Left forelimb (tissue), 1 donor: ENCODE results near the gene MYLK4.

ENCODE experiments used
- DNase-seq: peaks from one replicate; pipeline ENCODE4 v3.0.0-alpha.2; 2018; ENCODE audit warnings: low spot score

Gene MYLK4

DNA sequence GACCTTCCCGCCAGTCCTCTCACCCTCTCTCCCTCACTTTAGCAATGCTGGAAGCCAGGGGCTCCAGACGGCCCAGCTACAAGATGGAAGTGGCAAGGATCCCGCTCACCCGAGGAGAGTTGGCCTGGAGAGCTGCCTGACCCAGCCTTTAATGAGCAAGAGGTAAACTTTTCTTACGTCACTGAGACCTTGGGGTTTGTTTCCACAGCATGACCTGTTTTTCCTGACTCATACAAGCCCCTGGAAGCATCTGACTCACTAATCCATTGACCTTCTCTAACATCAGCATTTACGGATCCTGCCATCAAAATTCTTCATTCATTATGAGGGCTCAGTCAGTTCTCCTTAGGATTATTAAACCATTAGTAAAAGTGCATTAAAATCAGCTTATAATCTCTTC lies 120.4 kb downstream of the MYLK4 start:
- DNase-seq = no peak

DNA sequence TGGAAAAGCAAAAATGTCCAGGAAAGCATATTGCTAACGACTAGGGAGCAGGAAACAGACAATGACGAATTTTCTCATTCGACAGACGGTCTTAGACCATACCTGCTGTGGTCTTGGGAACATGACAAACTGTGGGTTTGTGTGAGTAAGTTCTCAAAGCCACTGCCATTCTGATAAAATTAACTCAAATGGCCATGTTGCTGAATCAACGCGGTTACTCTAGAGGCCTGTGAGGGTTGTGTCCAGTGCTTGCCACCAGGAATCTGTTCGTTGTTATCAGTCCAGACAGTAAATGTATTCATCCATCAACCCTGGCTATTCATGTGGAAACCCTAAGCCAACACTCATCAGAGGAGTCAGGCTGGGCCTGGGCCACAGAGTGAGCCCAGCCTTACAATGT lies 124.3 kb downstream of the MYLK4 start:
- no peak for DNase-seq

DNA sequence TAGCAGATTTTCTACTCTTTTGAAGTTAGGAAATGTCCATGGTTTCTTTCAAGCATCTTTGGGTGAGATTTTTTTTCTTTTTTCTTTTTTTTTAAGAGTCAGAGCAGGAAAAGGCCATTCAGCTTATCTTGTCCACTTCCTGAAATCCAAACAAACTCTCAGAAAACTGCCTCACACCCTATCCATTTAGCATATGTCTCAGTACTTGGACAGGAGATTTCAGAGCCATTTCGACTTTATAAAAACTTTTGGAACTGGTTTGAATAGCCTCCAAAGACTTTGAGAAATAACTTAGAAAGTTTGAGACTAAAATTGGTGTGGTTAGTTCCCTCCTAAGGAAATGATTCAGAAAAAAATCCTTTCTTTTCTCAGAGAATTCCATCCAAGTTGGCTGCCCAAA lies 125.1 kb downstream of the MYLK4 start:
- DNase-seq = no peak

DNA sequence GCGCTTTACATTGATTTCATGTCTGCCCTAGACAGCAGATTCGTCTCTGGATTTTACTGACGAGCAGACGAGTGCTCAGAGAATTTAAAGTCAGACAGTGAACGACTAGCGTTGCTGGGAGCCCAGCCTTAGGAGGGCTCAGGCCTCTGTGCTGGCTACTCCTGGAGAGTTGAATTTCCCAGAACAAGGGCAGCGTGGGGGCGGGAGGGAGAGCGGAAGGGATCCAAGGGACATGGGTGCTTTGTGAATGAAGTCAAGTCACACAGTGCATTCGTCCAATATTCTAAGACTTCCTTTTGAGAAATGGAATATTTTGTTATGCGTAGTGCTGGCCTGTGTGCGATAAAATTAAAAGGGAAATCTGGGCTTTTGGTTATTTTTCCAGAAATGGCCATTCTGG lies 126.5 kb downstream of the MYLK4 start:
- DNase-seq = no peak

DNA sequence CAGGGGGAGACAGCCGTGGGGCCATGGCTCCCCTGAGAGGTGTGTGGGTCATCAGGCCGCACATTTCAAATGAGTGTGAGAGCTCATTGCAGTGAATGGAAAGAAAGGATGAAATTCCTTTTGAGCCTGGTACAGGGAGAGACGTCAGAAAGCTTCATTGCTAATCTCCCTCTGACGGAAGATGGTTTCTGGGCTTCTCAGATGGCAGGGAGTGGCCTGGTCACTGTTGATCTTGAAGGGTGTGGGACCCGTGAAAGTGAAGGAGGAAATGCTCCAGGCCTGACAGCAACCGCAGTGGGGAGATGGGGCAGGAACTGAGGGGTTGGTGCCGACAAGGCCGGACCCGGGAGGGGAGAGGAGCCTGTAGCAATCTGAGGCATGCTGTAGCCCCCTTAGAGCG lies 127.4 kb downstream of the MYLK4 start:
- DNase-seq = no peak

DNA sequence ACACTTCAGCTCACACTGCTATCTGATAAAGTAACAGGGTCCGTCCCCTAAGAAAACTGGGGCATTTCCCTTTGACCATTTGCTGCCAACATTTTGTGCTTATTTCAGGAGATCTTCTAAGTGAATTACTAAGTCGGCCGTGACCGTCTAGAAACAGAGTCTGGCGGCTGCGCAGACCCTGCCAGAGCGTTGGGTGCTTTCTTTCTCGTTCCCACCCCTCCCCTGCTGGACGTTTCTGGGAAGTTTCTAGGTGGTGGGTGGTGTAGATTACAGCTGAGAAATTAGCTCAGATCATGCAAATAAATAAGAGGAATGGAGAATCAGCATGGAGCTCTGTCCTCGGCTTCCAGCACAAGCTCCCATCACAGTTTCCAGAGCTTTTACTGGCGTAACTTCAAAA lies 128.1 kb downstream of the MYLK4 start:
- no peak for DNase-seq

DNA sequence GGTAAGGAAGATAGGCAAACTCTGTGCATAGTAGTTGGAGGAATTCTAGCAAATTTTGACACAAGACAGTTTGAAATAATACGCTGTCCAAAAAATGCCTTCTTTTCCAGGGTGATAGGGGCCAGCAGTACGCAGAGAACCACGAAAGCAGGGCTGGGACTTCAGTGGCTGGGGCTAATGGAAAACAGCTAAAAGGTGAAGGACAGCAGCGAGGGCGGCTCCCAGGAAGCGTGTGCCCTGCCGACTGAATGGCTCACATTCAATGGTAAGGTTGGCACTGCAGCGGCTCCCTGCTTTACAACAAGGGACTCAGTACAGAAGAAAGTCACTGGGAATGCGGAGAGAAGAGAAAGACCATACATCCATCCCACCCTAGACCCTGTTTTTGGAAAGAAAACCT lies 131.1 kb downstream of the MYLK4 start:
- DNase-seq = no peak

DNA sequence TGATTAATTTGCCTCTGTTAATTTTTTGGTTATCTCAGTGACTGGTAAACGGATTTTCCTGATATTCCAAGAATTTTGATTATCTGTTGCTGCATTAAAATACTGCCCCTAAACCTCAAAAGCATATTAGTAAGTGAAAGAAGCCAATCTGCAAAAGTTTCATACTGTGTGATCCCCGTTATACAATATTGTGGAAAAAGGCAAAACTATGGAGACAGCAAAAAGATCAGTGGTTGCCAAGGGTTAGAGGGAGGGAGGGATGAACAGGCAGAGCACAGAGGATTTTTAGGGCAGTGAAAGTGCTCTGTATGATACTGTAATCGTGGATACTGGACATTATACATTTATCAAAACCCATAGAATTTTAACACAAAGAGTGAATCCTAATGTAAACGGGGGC lies 133.0 kb downstream of the MYLK4 start:
- DNase-seq = no peak

DNA sequence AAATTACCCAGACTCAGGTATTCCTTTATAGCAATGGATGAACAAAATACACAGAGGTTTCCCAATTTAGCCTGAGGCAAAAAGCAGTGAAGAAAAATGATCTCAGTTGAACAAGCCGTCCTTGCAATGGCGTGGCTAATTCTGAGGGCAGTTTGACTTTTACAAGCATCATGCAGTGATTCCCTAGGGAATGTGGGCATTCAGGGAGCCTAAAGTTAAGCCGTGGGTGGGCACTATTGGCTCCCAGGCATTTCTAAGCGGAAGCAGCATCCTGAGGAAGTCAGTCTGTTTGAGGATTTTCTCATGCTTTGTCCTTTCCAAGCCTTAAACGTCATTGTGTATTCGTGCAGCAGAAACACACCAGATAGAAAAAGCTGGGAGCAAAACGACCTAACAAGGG lies 133.9 kb downstream of the MYLK4 start:
- DNase-seq = no peak

DNA sequence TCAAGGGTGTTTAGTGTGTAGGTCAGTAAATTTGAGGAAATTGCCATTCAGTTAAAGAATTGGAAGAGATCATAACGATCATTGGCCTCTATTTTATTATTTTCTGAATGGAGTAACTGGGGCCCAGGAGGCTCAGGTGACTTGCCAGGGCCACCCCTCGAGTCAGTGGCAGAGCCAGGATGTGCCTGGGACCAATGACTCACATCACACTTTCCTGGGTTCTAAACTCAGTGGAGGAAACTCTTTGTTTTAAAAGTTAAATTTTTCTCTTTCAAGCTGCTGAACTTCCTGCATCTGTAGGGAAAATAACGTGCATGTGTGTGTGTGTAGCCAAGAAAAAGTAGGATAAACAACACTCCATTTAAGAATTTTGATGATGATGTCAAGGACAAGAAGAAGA lies 135.5 kb downstream of the MYLK4 start:
- no peak for DNase-seq

DNA sequence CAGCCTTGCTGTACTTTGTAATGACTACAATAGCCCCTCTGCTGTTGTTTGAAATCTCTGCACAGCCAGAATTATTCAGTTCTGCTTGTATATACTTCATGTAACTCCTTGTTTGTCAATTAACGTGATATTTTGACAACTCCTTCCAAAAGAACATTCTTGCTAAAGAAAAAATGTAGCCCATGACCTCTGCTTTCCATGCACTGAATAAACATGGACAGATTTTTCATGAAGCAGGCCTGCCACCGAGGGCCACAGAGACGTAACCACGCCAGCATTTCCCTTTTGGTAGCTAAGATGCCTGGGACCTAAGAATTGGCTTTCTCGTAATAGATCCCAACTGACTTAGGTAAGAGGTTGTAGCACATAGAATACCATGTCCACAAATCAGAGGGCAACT lies 135.9 kb downstream of the MYLK4 start:
- DNase-seq = no peak

DNA sequence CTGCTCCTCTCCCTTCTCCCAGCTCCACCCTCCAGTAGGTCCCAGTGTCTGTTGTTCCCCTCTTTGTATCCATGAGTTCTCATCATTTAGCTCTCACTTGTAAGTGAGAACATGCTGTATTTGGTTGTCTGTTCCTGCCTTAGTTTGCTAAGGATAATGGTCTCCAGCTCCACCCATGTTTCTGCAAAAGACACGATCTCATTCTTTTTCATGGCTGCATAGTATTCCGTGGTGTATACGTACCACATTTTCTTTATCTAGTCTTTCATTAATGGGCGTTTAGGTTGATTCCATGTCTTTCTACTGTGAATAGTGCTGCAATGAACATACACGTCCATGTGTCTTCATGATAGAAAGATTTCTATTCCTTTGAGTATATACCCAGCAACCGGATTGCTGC lies 136.6 kb downstream of the MYLK4 start:
- no peak for DNase-seq
